ENCODE results near the gene CPSF7. TPM values are rescaled to one million over a fixed set of nuclear protein-coding genes. Genes with fewer than 3 reads are reported as not detected.

The CPSF7 gene
- total and polyA plus RNA-seq, 2 donors (not counting 1 experiment from before 2014, with no cell fraction given), result 74.7 to 167 TPM

DNA sequence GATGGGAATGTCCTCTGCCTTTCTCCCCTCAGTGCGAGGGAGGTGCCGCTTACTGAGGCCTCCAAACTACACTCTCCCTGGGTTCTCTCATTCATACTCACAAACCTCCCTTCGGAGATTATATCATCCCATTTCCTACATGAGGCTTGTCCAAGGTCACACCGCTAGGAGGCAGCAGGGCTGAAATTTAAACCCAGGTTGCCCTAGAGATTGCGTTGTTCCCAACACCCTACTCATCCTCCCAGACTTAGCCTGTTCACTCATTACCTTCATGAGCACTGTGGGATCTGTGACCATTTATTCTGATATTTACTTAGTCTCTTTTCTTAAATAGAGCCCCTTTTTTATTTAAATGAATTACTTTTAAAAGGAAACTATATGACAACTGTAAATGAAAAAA is 31.2 kb upstream of the CPSF7 start:
- no peak overlapping the region for H2AFZ ChIP-seq (ENCODE audit: insufficient read depth, low read depth, low read length, poor library complexity, severe bottlenecking)
- Mint-ChIP-seq H3K27me3 (no peaks in the 10 kb centered on the region), H3K9me3 (ENCODE audit: insufficient read depth) (no peaks in the 10 kb centered on the region), H3K4me3 (no peak overlapping the region), H3K27ac (no peak overlapping the region), H3K4me1 (no peaks in the 10 kb centered on the region)
- no peak for ATAC-seq (ENCODE audit: low read depth)
- WGBS (ENCODE audit: insufficient coverage), result 100% methylated on average over 4 of the region's 5 CpGs
- intact Hi-C loops (cut with micrococcal nuclease), result no loop called here
- H3K9ac ChIP-seq (ENCODE audit: low read length), result no peak overlapping the region
- CTCF ChIA-PET, result no interaction called here
- H3K9me3 ChIP-seq (ENCODE audit: control extremely low read depth in 1 of 3, control insufficient read depth in 2 of 3, insufficient read depth in 1 of 3, low read length in 2 of 3), result no peaks in the 10 kb centered on the region
- H3K4me2 ChIP-seq (replicated peaks; ENCODE audit: low read depth, low read length, poor library complexity, severe bottlenecking), result no peak overlapping the region
- no peak overlapping the region for H3K4me3 ChIP-seq (ENCODE audit: control extremely low read depth in 1 of 5, extremely low read depth in 1 of 5, insufficient read depth in 1 of 5, low read depth in 2 of 5, low read length in 4 of 5)
- peaks cover 9% of the 10 kb centered on the region for H3K79me2 ChIP-seq (ENCODE audit: control insufficient read depth, insufficient read depth, low read length)
- H3K36me3 ChIP-seq (replicated peaks in 1 of 2; ENCODE audit: control extremely low read depth in 1 of 2, control insufficient read depth in 1 of 2, extremely low read depth in 1 of 2, insufficient read depth in 2 of 2, low read length in 1 of 2), result peaks cover 1 to 3% of the 10 kb centered on the region in 2 experiments
- POLR2A ChIA-PET, result no interaction called here
- H4K20me1 ChIP-seq (ENCODE audit: control insufficient read depth, insufficient read depth, low read length, poor library complexity, severe bottlenecking), result no peaks in the 10 kb centered on the region
- no peak for DNase-seq
- H3K27me3 ChIP-seq (replicated peaks in 1 of 4; ENCODE audit: control extremely low read depth in 1 of 4, control insufficient read depth in 3 of 4, insufficient read depth in 4 of 4, low read length in 3 of 4), result no peaks in the 10 kb centered on the region
- TF ChIP-seq, protein P1, sequence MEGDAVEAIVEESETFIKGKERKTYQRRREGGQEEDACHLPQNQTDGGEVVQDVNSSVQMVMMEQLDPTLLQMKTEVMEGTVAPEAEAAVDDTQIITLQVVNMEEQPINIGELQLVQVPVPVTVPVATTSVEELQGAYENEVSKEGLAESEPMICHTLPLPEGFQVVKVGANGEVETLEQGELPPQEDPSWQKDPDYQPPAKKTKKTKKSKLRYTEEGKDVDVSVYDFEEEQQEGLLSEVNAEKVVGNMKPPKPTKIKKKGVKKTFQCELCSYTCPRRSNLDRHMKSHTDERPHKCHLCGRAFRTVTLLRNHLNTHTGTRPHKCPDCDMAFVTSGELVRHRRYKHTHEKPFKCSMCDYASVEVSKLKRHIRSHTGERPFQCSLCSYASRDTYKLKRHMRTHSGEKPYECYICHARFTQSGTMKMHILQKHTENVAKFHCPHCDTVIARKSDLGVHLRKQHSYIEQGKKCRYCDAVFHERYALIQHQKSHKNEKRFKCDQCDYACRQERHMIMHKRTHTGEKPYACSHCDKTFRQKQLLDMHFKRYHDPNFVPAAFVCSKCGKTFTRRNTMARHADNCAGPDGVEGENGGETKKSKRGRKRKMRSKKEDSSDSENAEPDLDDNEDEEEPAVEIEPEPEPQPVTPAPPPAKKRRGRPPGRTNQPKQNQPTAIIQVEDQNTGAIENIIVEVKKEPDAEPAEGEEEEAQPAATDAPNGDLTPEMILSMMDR (IDR thresholded peaks at IDR 0.05), result no peak
- TF ChIP-seq EZH2 (IDR thresholded peaks at IDR 0.05; ENCODE audit: borderline replicate concordance, insufficient read depth, low read depth, low read length, poor library complexity, severe bottlenecking), result no peak
- no peak overlapping the region for H3K27ac ChIP-seq (ENCODE audit: low read length in 2 of 2)
- no peaks in the 10 kb centered on the region for H3K4me1 ChIP-seq (ENCODE audit: control insufficient read depth in 2 of 2, insufficient read depth in 2 of 2, low read length in 2 of 2)

- Mint-ChIP-seq H3K9me3 (ENCODE audit: insufficient read depth) (no peaks in the 10 kb centered on the region), H3K27ac (no peak overlapping the region), H3K27me3 (no peaks in the 10 kb centered on the region), H3K4me3 (no peak overlapping the region), H3K4me1 (no peaks in the 10 kb centered on the region)
- H3K4me3 ChIP-seq (ENCODE audit: control extremely low read depth in 1 of 5, extremely low read depth in 1 of 5, insufficient read depth in 1 of 5, low read depth in 2 of 5, low read length in 4 of 5), result no peak overlapping the region
- no peak overlapping the region for H3K4me2 ChIP-seq (replicated peaks; ENCODE audit: low read depth, low read length, poor library complexity, severe bottlenecking)
- peaks cover under 1% of the 10 kb centered on the region for H4K20me1 ChIP-seq (ENCODE audit: control insufficient read depth, insufficient read depth, low read length, poor library complexity, severe bottlenecking)
- ChIA-PET CTCF (no interaction called here), POLR2A (interaction anchor here (0.6 kb wide), 1 partner anchor 1355 kb away, joined by 3 read pairs; no protein-coding TSS in a partner anchor)
- H2AFZ ChIP-seq (ENCODE audit: insufficient read depth, low read depth, low read length, poor library complexity, severe bottlenecking), result no peak overlapping the region
- H3K27ac ChIP-seq (ENCODE audit: low read length in 2 of 2), result no peak overlapping the region
- ATAC-seq (ENCODE audit: low read depth) (no peak), DNase-seq (no peak)
- peaks cover 14% of the 10 kb centered on the region for H3K79me2 ChIP-seq (ENCODE audit: control insufficient read depth, insufficient read depth, low read length)
- H3K27me3 ChIP-seq (replicated peaks in 1 of 4; ENCODE audit: control extremely low read depth in 1 of 4, control insufficient read depth in 3 of 4, insufficient read depth in 4 of 4, low read length in 3 of 4), result no peaks in the 10 kb centered on the region
- 100% methylated on average over 1 of the region's 3 CpGs for WGBS (ENCODE audit: insufficient coverage)
- H3K36me3 ChIP-seq (replicated peaks in 1 of 2; ENCODE audit: control extremely low read depth in 1 of 2, control insufficient read depth in 1 of 2, extremely low read depth in 1 of 2, insufficient read depth in 2 of 2, low read length in 1 of 2), result peaks cover 1 to 7% of the 10 kb centered on the region in 2 experiments
- intact Hi-C loops (cut with micrococcal nuclease), result no loop called here
- no peaks in the 10 kb centered on the region for H3K4me1 ChIP-seq (ENCODE audit: control insufficient read depth in 2 of 2, insufficient read depth in 2 of 2, low read length in 2 of 2)
- no peak overlapping the region for H3K9ac ChIP-seq (ENCODE audit: low read length)
- H3K9me3 ChIP-seq (ENCODE audit: control extremely low read depth in 1 of 3, control insufficient read depth in 2 of 3, insufficient read depth in 1 of 3, low read length in 2 of 3), result no peaks in the 10 kb centered on the region
- TF ChIP-seq EZH2 (IDR thresholded peaks at IDR 0.05; ENCODE audit: borderline replicate concordance, insufficient read depth, low read depth, low read length, poor library complexity, severe bottlenecking), result no peak
- TF ChIP-seq, protein P1 (IDR thresholded peaks at IDR 0.05), result no peak
These were observed 30.7 kb upstream of the CPSF7 start for GRCh38 chr11:61460474-61460881.
